ENCODE results near the gene PILRB.

DNA sequence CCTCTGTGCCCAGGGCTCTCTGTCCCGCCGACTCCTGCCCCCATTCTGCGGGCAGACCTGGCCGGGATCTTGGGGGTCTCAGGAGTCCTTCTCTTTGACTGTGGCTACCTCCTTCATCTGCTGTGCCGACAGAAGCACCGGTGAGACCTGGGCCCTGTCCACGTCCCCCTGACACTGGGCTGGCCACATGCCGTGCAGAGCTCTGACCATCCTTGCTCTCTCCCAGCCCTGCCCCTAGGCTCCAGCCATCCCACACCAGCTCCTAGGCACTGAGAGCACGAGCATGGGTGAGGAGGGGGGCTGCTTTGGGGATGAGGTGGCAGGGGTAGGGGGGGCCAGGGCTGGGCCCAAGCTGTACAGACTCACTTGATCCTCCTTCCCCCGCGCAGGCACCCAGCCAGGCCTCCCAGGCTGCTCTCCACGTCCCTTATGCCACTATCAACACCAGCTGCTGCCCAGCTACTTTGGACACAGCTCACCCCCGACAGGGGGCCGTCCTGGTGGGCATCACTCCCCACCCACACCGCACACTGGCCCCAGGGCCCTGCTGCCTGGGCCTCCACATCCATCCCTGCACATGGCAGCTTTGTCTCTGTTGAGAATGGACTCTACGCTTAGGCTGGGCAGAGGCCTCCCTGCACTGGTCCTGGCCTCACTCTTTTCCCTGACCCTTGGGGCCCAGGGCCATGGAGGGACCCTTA is 4.8 kb upstream of the PILRB start:
- TF ChIP-seq, protein P1, sequence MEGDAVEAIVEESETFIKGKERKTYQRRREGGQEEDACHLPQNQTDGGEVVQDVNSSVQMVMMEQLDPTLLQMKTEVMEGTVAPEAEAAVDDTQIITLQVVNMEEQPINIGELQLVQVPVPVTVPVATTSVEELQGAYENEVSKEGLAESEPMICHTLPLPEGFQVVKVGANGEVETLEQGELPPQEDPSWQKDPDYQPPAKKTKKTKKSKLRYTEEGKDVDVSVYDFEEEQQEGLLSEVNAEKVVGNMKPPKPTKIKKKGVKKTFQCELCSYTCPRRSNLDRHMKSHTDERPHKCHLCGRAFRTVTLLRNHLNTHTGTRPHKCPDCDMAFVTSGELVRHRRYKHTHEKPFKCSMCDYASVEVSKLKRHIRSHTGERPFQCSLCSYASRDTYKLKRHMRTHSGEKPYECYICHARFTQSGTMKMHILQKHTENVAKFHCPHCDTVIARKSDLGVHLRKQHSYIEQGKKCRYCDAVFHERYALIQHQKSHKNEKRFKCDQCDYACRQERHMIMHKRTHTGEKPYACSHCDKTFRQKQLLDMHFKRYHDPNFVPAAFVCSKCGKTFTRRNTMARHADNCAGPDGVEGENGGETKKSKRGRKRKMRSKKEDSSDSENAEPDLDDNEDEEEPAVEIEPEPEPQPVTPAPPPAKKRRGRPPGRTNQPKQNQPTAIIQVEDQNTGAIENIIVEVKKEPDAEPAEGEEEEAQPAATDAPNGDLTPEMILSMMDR (IDR thresholded peaks at IDR 0.05): no peak
- TF ChIP-seq TCF7L2 (IDR thresholded peaks at IDR 0.05; ENCODE audit: low read depth, low read length): no peak
- TF ChIP-seq, protein P2, sequence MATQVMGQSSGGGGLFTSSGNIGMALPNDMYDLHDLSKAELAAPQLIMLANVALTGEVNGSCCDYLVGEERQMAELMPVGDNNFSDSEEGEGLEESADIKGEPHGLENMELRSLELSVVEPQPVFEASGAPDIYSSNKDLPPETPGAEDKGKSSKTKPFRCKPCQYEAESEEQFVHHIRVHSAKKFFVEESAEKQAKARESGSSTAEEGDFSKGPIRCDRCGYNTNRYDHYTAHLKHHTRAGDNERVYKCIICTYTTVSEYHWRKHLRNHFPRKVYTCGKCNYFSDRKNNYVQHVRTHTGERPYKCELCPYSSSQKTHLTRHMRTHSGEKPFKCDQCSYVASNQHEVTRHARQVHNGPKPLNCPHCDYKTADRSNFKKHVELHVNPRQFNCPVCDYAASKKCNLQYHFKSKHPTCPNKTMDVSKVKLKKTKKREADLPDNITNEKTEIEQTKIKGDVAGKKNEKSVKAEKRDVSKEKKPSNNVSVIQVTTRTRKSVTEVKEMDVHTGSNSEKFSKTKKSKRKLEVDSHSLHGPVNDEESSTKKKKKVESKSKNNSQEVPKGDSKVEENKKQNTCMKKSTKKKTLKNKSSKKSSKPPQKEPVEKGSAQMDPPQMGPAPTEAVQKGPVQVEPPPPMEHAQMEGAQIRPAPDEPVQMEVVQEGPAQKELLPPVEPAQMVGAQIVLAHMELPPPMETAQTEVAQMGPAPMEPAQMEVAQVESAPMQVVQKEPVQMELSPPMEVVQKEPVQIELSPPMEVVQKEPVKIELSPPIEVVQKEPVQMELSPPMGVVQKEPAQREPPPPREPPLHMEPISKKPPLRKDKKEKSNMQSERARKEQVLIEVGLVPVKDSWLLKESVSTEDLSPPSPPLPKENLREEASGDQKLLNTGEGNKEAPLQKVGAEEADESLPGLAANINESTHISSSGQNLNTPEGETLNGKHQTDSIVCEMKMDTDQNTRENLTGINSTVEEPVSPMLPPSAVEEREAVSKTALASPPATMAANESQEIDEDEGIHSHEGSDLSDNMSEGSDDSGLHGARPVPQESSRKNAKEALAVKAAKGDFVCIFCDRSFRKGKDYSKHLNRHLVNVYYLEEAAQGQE (IDR thresholded peaks at IDR 0.05; ENCODE audit: insufficient read depth in 1 of 2, low read depth in 2 of 2, low read length in 1 of 2): no peak
- no peak for TF ChIP-seq POLR2AphosphoS5 (IDR thresholded peaks at IDR 0.05; ENCODE audit: low read depth, low read length)
